ENCODE measurements around the gene GSG1L.

The GSG1L gene

GRCh38 chr16:28081391-28081968 lies 18.0 kb upstream of the GSG1L start:
- Histone ChIP-seq H3K27ac (ENCODE audit: low read depth, low read length) (no peak overlapping the region), H3K9ac (ENCODE audit: low read depth, low read length) (no peak overlapping the region), H3K9me3 (ENCODE audit: control insufficient read depth, insufficient read depth, low read length) (no peaks in the 10 kb centered on the region), H3K27me3 (ENCODE audit: control insufficient read depth, insufficient read depth, low read length) (no peaks in the 10 kb centered on the region), H3K4me1 (ENCODE audit: control insufficient read depth, insufficient read depth, low read length) (no peaks in the 10 kb centered on the region), H3K36me3 (ENCODE audit: control insufficient read depth, insufficient read depth, low read length) (no peaks in the 10 kb centered on the region), H3K4me3 (ENCODE audit: low read depth, low read length) (no peak overlapping the region)

- Histone ChIP-seq H3K36me3 (ENCODE audit: control insufficient read depth, insufficient read depth, low read length) (no peaks in the 10 kb centered on the region), H3K27me3 (ENCODE audit: control insufficient read depth, insufficient read depth, low read length) (no peaks in the 10 kb centered on the region), H3K27ac (ENCODE audit: low read depth, low read length) (no peak overlapping the region), H3K4me3 (ENCODE audit: low read depth, low read length) (no peak overlapping the region), H3K9me3 (ENCODE audit: control insufficient read depth, insufficient read depth, low read length) (no peaks in the 10 kb centered on the region), H3K9ac (ENCODE audit: low read depth, low read length) (no peak overlapping the region), H3K4me1 (ENCODE audit: control insufficient read depth, insufficient read depth, low read length) (no peaks in the 10 kb centered on the region)
These were observed 14.7 kb upstream of the GSG1L start for GRCh38 chr16:28078261-28078660.

- Histone ChIP-seq H3K9me3 (ENCODE audit: control insufficient read depth, insufficient read depth, low read length) (no peaks in the 10 kb centered on the region), H3K4me3 (ENCODE audit: low read depth, low read length) (no peak overlapping the region), H3K9ac (ENCODE audit: low read depth, low read length) (no peak overlapping the region), H3K27me3 (ENCODE audit: control insufficient read depth, insufficient read depth, low read length) (no peaks in the 10 kb centered on the region), H3K36me3 (ENCODE audit: control insufficient read depth, insufficient read depth, low read length) (no peaks in the 10 kb centered on the region), H3K4me1 (ENCODE audit: control insufficient read depth, insufficient read depth, low read length) (no peaks in the 10 kb centered on the region), H3K27ac (ENCODE audit: low read depth, low read length) (no peak overlapping the region)
These were observed 10.3 kb upstream of the GSG1L start for GRCh38 chr16:28073836-28074235.

- H3K27me3 ChIP-seq (ENCODE audit: control insufficient read depth, insufficient read depth, low read length) = no peaks in the 10 kb centered on the region
- no peaks in the 10 kb centered on the region for H3K9me3 ChIP-seq (ENCODE audit: control insufficient read depth, insufficient read depth, low read length)
- H3K4me1 ChIP-seq (ENCODE audit: control insufficient read depth, insufficient read depth, low read length) = no peaks in the 10 kb centered on the region
- H3K27ac ChIP-seq (ENCODE audit: low read depth, low read length) = no peak overlapping the region
- no peak overlapping the region for H3K4me3 ChIP-seq (ENCODE audit: low read depth, low read length)
- H3K9ac ChIP-seq (ENCODE audit: low read depth, low read length) = no peak overlapping the region
- H3K36me3 ChIP-seq (ENCODE audit: control insufficient read depth, insufficient read depth, low read length) = no peaks in the 10 kb centered on the region
These were observed 8.6 kb upstream of the GSG1L start for GRCh38 chr16:28072087-28072486.

- H3K4me1 ChIP-seq (ENCODE audit: control insufficient read depth, insufficient read depth, low read length) = no peaks in the 10 kb centered on the region
- H3K27ac ChIP-seq (ENCODE audit: low read depth, low read length) = no peak overlapping the region
- H3K36me3 ChIP-seq (ENCODE audit: control insufficient read depth, insufficient read depth, low read length) = no peaks in the 10 kb centered on the region
- H3K9me3 ChIP-seq (ENCODE audit: control insufficient read depth, insufficient read depth, low read length) = no peaks in the 10 kb centered on the region
- H3K4me3 ChIP-seq (ENCODE audit: low read depth, low read length) = no peak overlapping the region
- H3K27me3 ChIP-seq (ENCODE audit: control insufficient read depth, insufficient read depth, low read length) = no peaks in the 10 kb centered on the region
- no peak overlapping the region for H3K9ac ChIP-seq (ENCODE audit: low read depth, low read length)
These were observed 6.7 kb upstream of the GSG1L start for GRCh38 chr16:28069971-28070794.

DNA sequence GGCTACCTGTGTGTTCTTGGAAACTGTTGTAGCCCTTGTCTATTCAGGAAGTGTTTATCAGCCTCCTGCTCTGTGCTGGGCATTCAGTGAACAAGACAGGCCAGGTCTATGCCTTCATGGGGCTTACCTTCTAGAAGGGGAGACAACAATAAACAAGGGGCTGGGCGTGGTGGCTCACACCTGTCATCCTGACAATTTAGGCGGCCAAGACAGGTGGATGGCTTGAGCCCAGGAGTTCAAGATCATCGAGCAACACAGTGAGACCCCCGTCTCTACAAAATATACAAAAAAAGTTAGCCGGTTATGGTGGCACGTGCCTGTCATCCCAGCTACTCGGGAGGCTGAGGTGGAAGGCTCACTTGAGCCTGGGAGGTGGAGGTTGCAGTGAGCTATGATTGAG lies 5.5 kb upstream of the GSG1L start:
- Histone ChIP-seq H3K9me3 (ENCODE audit: control insufficient read depth, insufficient read depth, low read length) (no peaks in the 10 kb centered on the region), H3K4me1 (ENCODE audit: control insufficient read depth, insufficient read depth, low read length) (no peaks in the 10 kb centered on the region), H3K27ac (ENCODE audit: low read depth, low read length) (no peak overlapping the region), H3K36me3 (ENCODE audit: control insufficient read depth, insufficient read depth, low read length) (no peaks in the 10 kb centered on the region), H3K27me3 (ENCODE audit: control insufficient read depth, insufficient read depth, low read length) (peaks cover 11% of the 10 kb centered on the region), H3K4me3 (ENCODE audit: low read depth, low read length) (no peak overlapping the region), H3K9ac (ENCODE audit: low read depth, low read length) (no peak overlapping the region)

DNA sequence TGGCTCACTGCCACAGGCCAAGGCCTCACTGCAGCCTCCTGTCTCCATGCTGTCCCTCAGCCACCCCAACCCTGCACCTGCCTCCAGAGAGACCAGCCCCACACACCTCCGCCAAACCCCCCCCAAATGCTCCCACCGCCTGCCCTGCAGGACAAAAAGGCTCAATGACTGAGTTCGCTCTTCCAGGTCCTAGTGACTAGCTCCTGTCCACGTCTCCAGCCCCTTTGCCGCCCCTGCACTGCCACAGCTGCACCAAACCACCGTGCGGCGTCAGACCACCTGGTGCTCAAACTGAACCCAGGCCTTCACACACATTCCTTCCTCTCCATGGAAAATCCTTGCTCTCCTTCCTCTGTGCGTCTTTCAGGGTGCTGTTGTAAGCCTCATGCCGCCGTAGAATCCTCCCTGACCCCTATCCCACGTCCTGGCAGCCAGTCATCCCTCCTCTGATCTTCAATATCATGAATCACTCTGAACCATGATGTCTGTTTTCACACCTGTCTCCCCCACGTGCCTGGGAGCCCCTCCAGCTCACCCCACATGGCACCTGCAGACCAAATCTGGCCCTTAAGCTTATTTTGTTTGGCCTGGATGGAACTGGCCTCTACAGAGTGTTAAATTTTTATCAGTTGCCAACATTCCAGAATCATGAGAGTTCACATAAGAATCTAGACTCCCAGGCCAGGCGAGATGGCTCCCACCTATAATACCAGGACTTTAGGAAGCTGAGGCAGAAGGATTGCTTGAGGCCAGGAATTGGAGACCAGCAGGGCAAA lies 4.3 kb upstream of the GSG1L start:
- H3K27me3 ChIP-seq (ENCODE audit: control insufficient read depth, insufficient read depth, low read length) = peaks cover 22% of the 10 kb centered on the region
- H3K9me3 ChIP-seq (ENCODE audit: control insufficient read depth, insufficient read depth, low read length) = no peaks in the 10 kb centered on the region
- H3K36me3 ChIP-seq (ENCODE audit: control insufficient read depth, insufficient read depth, low read length) = no peaks in the 10 kb centered on the region
- H3K9ac ChIP-seq (ENCODE audit: low read depth, low read length) = no peak overlapping the region
- no peak overlapping the region for H3K27ac ChIP-seq (ENCODE audit: low read depth, low read length)
- H3K4me1 ChIP-seq (ENCODE audit: control insufficient read depth, insufficient read depth, low read length) = no peaks in the 10 kb centered on the region
- H3K4me3 ChIP-seq (ENCODE audit: low read depth, low read length) = no peak overlapping the region

GRCh38 chr16:28064706-28065249 lies 1.3 kb upstream of the GSG1L start:
- no peak overlapping the region for H3K9ac ChIP-seq (ENCODE audit: low read depth, low read length)
- H3K4me3 ChIP-seq (ENCODE audit: low read depth, low read length) = no peak overlapping the region
- H3K9me3 ChIP-seq (ENCODE audit: control insufficient read depth, insufficient read depth, low read length) = no peaks in the 10 kb centered on the region
- no peak overlapping the region for H3K27ac ChIP-seq (ENCODE audit: low read depth, low read length)
- H3K36me3 ChIP-seq (ENCODE audit: control insufficient read depth, insufficient read depth, low read length) = no peaks in the 10 kb centered on the region
- H3K27me3 ChIP-seq (ENCODE audit: control insufficient read depth, insufficient read depth, low read length) = peaks cover 52% of the 10 kb centered on the region
- H3K4me1 ChIP-seq (ENCODE audit: control insufficient read depth, insufficient read depth, low read length) = no peaks in the 10 kb centered on the region

- H3K36me3 ChIP-seq (ENCODE audit: control insufficient read depth, insufficient read depth, low read length) = no peaks in the 10 kb centered on the region
- H3K27ac ChIP-seq (ENCODE audit: low read depth, low read length) = no peak overlapping the region
- no peaks in the 10 kb centered on the region for H3K9me3 ChIP-seq (ENCODE audit: control insufficient read depth, insufficient read depth, low read length)
- no peaks in the 10 kb centered on the region for H3K4me1 ChIP-seq (ENCODE audit: control insufficient read depth, insufficient read depth, low read length)
- H3K4me3 ChIP-seq (ENCODE audit: low read depth, low read length) = no peak overlapping the region
- H3K27me3 ChIP-seq (ENCODE audit: control insufficient read depth, insufficient read depth, low read length) = peaks cover 57% of the 10 kb centered on the region
- no peak overlapping the region for H3K9ac ChIP-seq (ENCODE audit: low read depth, low read length)
These were observed 636 bp upstream of the GSG1L start for GRCh38 chr16:28064150-28064549.

DNA sequence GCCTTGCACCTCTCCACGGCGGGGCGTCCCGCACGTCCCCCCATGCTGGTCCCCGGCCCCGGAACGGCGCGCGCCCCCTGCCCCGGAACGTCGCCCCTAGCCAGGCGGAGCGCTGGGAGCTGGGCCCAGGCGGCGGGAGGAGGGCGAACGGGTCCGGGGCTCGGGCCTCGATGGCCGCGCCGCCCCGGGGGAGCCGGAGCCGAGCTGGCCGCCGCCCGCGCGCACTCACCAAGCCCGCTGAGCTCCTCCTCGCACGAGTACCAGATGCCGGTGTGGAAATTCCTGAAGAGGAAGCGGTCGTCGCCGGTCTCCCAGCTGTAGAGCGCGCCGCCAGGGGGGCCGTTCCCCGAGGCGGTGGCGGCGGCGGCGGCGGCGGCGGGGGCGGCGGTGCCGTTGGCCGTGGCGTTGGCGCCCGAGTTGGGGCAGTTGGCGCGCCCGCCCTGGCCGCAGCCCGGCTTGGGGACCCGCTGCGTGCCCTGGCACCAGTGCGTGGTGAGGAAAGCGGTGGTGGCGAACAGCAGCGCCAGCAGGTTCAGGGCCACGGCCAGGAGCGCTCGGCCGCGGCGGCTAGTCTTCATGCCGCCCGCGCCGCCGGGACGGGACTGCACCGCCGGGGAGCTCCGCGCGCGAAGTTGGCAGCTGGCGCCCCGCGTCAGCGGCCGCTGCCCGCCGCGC lies 530 bp downstream of the GSG1L start:
- Histone ChIP-seq H3K9me3 (ENCODE audit: control insufficient read depth, insufficient read depth, low read length) (no peaks in the 10 kb centered on the region), H3K9ac (ENCODE audit: low read depth, low read length) (no peak overlapping the region), H3K27ac (ENCODE audit: low read depth, low read length) (no peak overlapping the region), H3K27me3 (ENCODE audit: control insufficient read depth, insufficient read depth, low read length) (peaks cover 57% of the 10 kb centered on the region), H3K4me3 (ENCODE audit: low read depth, low read length) (peak overlapping the region; percentile 58), H3K4me1 (ENCODE audit: control insufficient read depth, insufficient read depth, low read length) (no peaks in the 10 kb centered on the region), H3K36me3 (ENCODE audit: control insufficient read depth, insufficient read depth, low read length) (no peaks in the 10 kb centered on the region)

All from HUES48 (cell line).